K562 (cell line): ENCODE data around the gene TMEM179. TPM values are rescaled to one million over a fixed set of nuclear protein-coding genes. Genes with fewer than 3 reads are reported as not detected.

Experiments
- ASH1L ChIP-seq: fragments of 450-650 bp; IDR thresholded peaks from 2 replicates; pipeline ENCODE4 v1.6.1; 2018; ENCODE audit warnings: borderline replicate concordance, mild to moderate bottlenecking, low read depth; ENCODE audit not compliant: partially characterized antibody
- FOXK2 ChIP-seq, 2 experiments: fragments of 450-650 bp; IDR thresholded peaks in 1 of 2; conservative IDR thresholded peaks in 1 of 2; 2 replicates each; pipeline ENCODE4 v1.6.1; 2016; ENCODE audit warnings: low read depth in 2 of 2, mild to moderate bottlenecking in 1 of 2
- GABPB2 ChIP-seq: fragments of 250-450 bp; sonication (Bioruptor Pico); conservative IDR thresholded peaks from 2 replicates; pipeline ENCODE4 v1.5.1; 2021; ENCODE audit warnings: mild to moderate bottlenecking
- TSHZ1 ChIP-seq: fragments of 250-450 bp; sonication (Bioruptor Pico); IDR thresholded peaks from 2 replicates; pipeline ENCODE4 v1.4.0; 2020; ENCODE audit warnings: mild to moderate bottlenecking, moderate library complexity
- ZEB2 ChIP-seq: fragments of 450-650 bp; IDR thresholded peaks from 2 replicates; pipeline ENCODE4 v1.6.1; 2016
- polyA plus RNA-seq, 8 experiments: library from polyadenylated mRNA; depleted of rRNA in 4 of 8; stranded (reverse) in 5 of 8; unstranded in 3 of 8; fragments of >200 nt; fragmentation: Nextera tagmentation in 2 of 8; fragmentation: Illumina TruSeq in 1 of 8; extraction: Ambion mirVana in 2 of 8; extraction: Trizol in 1 of 8; gene quantifications; 2 replicates each; pipeline versions ENCODE4 v1.2.1 to v1.2.3, GENCODE V29; 2011 to 2014; ENCODE audit warnings: inconsistent platforms in 1 of 8, missing spikeins in 1 of 8
- total RNA-seq, 7 experiments: library from RNA; depleted of rRNA in 6 of 7; stranded (reverse); fragments of >200 nt in 6 of 7; fragmentation: Illumina TruSeq in 2 of 7; extraction: Trizol in 2 of 7; gene quantifications; 2 replicates each; pipeline versions ENCODE4 v1.2.1 to v1.2.3, GENCODE V29; 2011 to 2021; ENCODE audit warnings: low replicate concordance in 1 of 7
- TF ChIP-seq, protein P1 (sequence below): fragments of 250-450 bp; sonication (Bioruptor Pico); IDR thresholded peaks from 2 replicates; pipeline ENCODE4 v1.8.0; 2021; ENCODE audit warnings: mild to moderate bottlenecking, moderate library complexity
- TF ChIP-seq, protein P2 (sequence below): sonication (generic); formaldehyde crosslinking; IDR thresholded peaks from 2 replicates; pipeline ENCODE4 v1.8.1; 2023; ENCODE audit warnings: mild to moderate bottlenecking, missing genetic modification reagents

The TMEM179 gene
- total and polyA plus RNA-seq, 9 of the 15 experiments (the other 6 are each of a cell fraction or from before 2014, with no cell fraction given): not detected

DNA sequence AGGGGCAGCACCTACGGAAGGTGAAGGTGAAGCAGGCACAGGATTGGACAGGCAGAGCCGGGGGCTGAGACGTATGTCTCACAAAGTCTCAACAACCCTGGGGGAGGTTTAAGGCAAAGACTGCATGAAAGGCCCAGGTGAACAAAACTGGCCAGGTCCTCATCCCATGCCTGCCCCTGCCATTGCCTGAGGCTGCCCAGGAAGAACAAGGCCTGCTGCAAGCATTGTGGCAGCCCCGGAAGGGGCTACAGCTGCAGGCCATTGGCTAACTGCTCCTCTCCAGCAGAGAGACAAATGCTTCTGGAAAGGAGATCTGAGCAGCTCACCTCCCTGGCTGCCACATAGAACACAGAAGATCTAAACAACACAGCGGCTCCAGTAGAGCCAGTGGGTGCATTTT lies 20.4 kb upstream of the TMEM179 start (continued):
- no peak for TF ChIP-seq TSHZ1
- TF ChIP-seq ZEB2: no peak
- no peak for TF ChIP-seq FOXK2 (conservative IDR thresholded peaks at IDR 0.05 in 1 of 2, IDR thresholded peaks at IDR 0.05 in 1 of 2; ENCODE audit: low read depth in 2 of 2)
- TF ChIP-seq GABPB2 (CRISPR knock-in tag): no peak
- no peak for TF ChIP-seq ASH1L
- TF ChIP-seq, protein P1, sequence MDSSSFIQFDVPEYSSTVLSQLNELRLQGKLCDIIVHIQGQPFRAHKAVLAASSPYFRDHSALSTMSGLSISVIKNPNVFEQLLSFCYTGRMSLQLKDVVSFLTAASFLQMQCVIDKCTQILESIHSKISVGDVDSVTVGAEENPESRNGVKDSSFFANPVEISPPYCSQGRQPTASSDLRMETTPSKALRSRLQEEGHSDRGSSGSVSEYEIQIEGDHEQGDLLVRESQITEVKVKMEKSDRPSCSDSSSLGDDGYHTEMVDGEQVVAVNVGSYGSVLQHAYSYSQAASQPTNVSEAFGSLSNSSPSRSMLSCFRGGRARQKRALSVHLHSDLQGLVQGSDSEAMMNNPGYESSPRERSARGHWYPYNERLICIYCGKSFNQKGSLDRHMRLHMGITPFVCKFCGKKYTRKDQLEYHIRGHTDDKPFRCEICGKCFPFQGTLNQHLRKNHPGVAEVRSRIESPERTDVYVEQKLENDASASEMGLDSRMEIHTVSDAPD: no peak
- TF ChIP-seq, protein P2, sequence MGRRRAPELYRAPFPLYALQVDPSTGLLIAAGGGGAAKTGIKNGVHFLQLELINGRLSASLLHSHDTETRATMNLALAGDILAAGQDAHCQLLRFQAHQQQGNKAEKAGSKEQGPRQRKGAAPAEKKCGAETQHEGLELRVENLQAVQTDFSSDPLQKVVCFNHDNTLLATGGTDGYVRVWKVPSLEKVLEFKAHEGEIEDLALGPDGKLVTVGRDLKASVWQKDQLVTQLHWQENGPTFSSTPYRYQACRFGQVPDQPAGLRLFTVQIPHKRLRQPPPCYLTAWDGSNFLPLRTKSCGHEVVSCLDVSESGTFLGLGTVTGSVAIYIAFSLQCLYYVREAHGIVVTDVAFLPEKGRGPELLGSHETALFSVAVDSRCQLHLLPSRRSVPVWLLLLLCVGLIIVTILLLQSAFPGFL (CRISPR knock-in tag): no peak
